Activated CD4-positive, alpha-beta T cell treated with anti-CD3 and anti-CD28 coated beads, Interleukin-2, amount 10 ng/mL, durations not matched to agents 7 days and 5 days (primary cell): ENCODE data around the gene WDR91. TPM values are rescaled to one million over a fixed set of nuclear protein-coding genes. Genes with fewer than 3 reads are reported as not detected.

ENCODE experiments used
- CTCF ChIA-PET: fragments of 350-600 bp; sonication (Branson Sonifier 250); formaldehyde crosslinking; loops from one replicate; lab custom pipeline; 2021; ENCODE audit warnings: antibody characterized with exemption; lab: Charles Lee
- POLR2A ChIA-PET: fragments of 350-600 bp; sonication (Branson Sonifier 250); formaldehyde crosslinking; loops from one replicate; lab custom pipeline; 2021; ENCODE audit warnings: antibody characterized with exemption; lab: Charles Lee
- DNase-seq: peaks from one replicate; pipeline ENCODE4 v3.0.0-alpha.2; 2020
- H3K27ac Mint-ChIP-seq: one replicate; pipeline ENCODE4 v1.8.0; 2021; ENCODE audit warnings: mild to moderate bottlenecking, moderate library complexity, mixed read lengths
- H3K27me3 Mint-ChIP-seq: one replicate; pipeline ENCODE4 v1.8.0; 2021; ENCODE audit warnings: mixed read lengths
- H3K36me3 Mint-ChIP-seq: one replicate; pipeline ENCODE4 v1.8.0; 2021; ENCODE audit warnings: low read depth, mixed read lengths
- H3K4me1 Mint-ChIP-seq: one replicate; pipeline ENCODE4 v1.8.0; 2021; ENCODE audit warnings: mixed read lengths
- H3K4me3 Mint-ChIP-seq: one replicate; pipeline ENCODE4 v1.8.0; 2021; ENCODE audit warnings: mild to moderate bottlenecking, moderate library complexity, mixed read lengths
- H3K9me3 Mint-ChIP-seq: one replicate; pipeline ENCODE4 v1.8.0; 2021; ENCODE audit warnings: mixed read lengths
- total RNA-seq, 2 experiments: library from RNA; stranded (reverse); gene quantifications; one replicate each; pipeline ENCODE4 v1.2.3, GENCODE V29; 2021

WDR91 gene
- total RNA-seq, result 10 to 100 TPM; 15.5 to 17.3 TPM

DNA sequence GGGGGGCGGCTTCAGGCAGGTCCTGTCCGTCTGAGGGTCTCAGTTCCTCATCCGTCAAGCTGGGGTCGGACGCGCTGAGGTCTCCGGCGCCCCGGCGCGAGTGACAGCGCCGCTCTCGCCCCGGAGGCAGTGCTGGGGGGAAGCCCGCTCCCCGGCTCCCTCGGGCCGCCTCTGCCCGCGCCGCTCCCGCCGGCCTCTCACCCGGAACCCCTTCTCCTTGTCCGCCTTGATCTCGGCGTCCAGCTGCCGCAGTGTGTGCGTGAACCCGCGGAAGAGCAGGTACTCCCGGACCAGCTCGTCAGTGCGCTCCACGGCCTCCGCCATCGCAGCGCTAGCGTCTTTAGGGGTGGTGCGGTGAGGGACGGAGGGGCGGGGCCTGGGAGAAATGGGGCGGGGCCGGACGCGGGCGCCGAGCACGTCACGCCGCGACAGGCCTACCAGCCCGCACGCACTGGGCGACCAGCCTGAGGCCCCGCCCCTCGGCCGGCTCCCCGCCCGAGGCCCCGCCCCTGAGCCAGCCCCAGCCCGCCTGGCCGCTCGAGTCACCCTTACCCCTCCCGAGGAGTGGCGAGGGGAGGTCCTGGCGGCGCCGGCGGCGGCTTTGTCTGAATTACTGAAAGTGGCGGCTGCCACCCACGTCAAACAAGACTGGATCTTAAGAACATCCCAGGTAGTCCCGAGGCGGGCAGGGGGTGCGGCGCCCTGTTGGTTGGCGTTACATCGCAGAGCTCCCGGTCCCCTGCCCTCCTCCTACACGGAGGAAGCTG, at the start of gene WDR91:
TSS of gene WDR91 (minus strand) at position 348 of the 767 bp plus-strand sequence. CDS start at position 324, 24 bp downstream.
- peak; percentile 95 for DNase-seq
- Mint-ChIP-seq H3K27ac (peak within 1 kb of the TSS; percentile 99), H3K4me3 (peak within 1 kb of the TSS; percentile 95), H3K9me3 (no peaks in the 10 kb centered on the region), H3K27me3 (no peaks in the 10 kb centered on the region), H3K36me3 (peaks cover under 1% of the 10 kb centered on the region), H3K4me1 (peaks cover 30% of the 10 kb centered on the region)
- CTCF ChIA-PET, result interaction anchor here (1.1 to 1.5 kb wide), 4 partner anchors 17 to 42 kb away, joined by 3 to 5 read pairs (median 3); no protein-coding TSS in a partner anchor
- POLR2A ChIA-PET, result no interaction called here

- Mint-ChIP-seq H3K9me3 (peaks cover under 1% of the 10 kb centered on the region), H3K27ac (no peak overlapping the region), H3K4me3 (no peak overlapping the region), H3K4me1 (no peaks in the 10 kb centered on the region), H3K36me3 (no peaks in the 10 kb centered on the region), H3K27me3 (no peaks in the 10 kb centered on the region)
- CTCF ChIA-PET, result interaction anchor here (3.1 kb wide), 1 partner anchor 14 kb away, joined by 13 read pairs; no protein-coding TSS in a partner anchor
- DNase-seq, result no peak
- POLR2A ChIA-PET, result no interaction called here
These were observed 49.1 kb upstream of the WDR91 start for GRCh38 chr7:135260470-135260869.

DNA sequence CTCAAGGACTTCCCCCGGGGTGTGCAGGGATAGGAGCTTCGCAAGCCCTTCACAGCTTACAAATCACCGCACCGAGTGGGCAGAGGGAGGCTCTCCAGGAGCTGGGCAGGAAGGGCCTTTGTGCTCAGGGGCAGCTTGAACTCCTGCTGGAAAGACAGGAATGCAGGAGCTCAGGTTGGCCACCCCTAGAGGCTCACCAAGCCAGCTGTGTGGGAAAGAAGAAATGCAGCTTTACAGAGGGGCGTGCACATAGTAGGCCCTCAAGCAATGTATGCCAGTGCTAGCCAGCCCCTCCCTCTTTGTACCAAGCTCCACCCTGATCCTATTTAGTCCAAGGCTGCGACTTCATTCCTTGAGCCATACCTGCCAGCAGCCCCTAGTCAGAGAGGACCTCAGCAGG, 48.4 kb upstream of the WDR91 start:
- no peaks in the 10 kb centered on the region for H3K27me3 Mint-ChIP-seq
- POLR2A ChIA-PET, result no interaction called here
- no peaks in the 10 kb centered on the region for H3K36me3 Mint-ChIP-seq
- H3K9me3 Mint-ChIP-seq, result no peaks in the 10 kb centered on the region
- H3K4me1 Mint-ChIP-seq, result no peaks in the 10 kb centered on the region
- H3K27ac Mint-ChIP-seq, result no peak overlapping the region
- DNase-seq, result no peak
- CTCF ChIA-PET, result interaction anchor here (3.1 kb wide), 1 partner anchor 15 kb away, joined by 13 read pairs; no protein-coding TSS in a partner anchor
- no peak overlapping the region for H3K4me3 Mint-ChIP-seq

DNA sequence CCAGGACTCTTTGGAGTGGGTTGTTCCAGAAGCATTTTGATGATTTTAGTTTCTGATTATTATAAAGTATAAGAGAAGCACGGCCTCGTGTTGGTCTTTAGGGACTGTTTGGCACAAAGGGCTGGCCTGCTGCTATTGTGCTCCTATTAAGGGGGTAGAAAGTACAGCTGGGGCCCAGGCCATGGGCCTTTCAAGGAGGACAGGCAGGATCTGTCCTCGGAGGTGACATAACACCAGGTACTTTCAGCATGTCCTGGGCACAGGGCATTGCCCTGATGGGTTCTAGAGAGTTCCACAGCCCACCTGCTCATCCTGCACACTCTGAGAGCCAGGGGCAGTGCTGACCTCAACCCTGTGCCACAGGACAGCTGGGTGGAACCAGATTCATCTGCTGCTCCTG, 47.3 kb upstream of the WDR91 start:
- POLR2A ChIA-PET, result no interaction called here
- CTCF ChIA-PET, result interaction anchor here (0.6 kb wide), 1 partner anchor 23 kb away, joined by 3 read pairs; no protein-coding TSS in a partner anchor
- Mint-ChIP-seq H3K27me3 (no peaks in the 10 kb centered on the region), H3K4me1 (peaks cover 2% of the 10 kb centered on the region), H3K27ac (no peak overlapping the region), H3K4me3 (no peak overlapping the region), H3K9me3 (no peaks in the 10 kb centered on the region), H3K36me3 (no peaks in the 10 kb centered on the region)
- no peak for DNase-seq

GRCh38 chr7:135257790-135258189, 46.5 kb upstream of the WDR91 start:
- no peak overlapping the region for H3K4me3 Mint-ChIP-seq
- ChIA-PET POLR2A (no interaction called here), CTCF (interaction anchor here (0.6 kb wide), 1 partner anchor 22 kb away, joined by 3 read pairs; no protein-coding TSS in a partner anchor)
- no peaks in the 10 kb centered on the region for H3K36me3 Mint-ChIP-seq
- no peak overlapping the region for H3K27ac Mint-ChIP-seq
- H3K4me1 Mint-ChIP-seq, result peaks cover 2% of the 10 kb centered on the region
- H3K9me3 Mint-ChIP-seq, result no peaks in the 10 kb centered on the region
- DNase-seq, result no peak
- no peaks in the 10 kb centered on the region for H3K27me3 Mint-ChIP-seq

- ChIA-PET CTCF (interaction anchor here (1.0 to 1.2 kb wide), 3 partner anchors 11 to 27 kb away, joined by 3 read pairs; no protein-coding TSS in a partner anchor), POLR2A (no interaction called here)
- no peak for DNase-seq
- Mint-ChIP-seq H3K27me3 (no peaks in the 10 kb centered on the region), H3K4me1 (peaks cover 4% of the 10 kb centered on the region), H3K27ac (no peak overlapping the region), H3K4me3 (no peak overlapping the region), H3K36me3 (no peaks in the 10 kb centered on the region), H3K9me3 (no peaks in the 10 kb centered on the region)
These were observed 42.8 kb upstream of the WDR91 start for GRCh38 chr7:135253851-135254771.

- Mint-ChIP-seq H3K36me3 (no peaks in the 10 kb centered on the region), H3K4me3 (no peak overlapping the region), H3K27me3 (no peaks in the 10 kb centered on the region), H3K4me1 (peaks cover 4% of the 10 kb centered on the region), H3K27ac (no peak overlapping the region), H3K9me3 (no peaks in the 10 kb centered on the region)
- ChIA-PET POLR2A (no interaction called here), CTCF (interaction anchor here (1.0 kb wide), 1 partner anchor 85 kb away, joined by 3 read pairs; no protein-coding TSS in a partner anchor)
- DNase-seq, result no peak
These were observed 40.4 kb upstream of the WDR91 start for GRCh38 chr7:135251496-135252391.

DNA sequence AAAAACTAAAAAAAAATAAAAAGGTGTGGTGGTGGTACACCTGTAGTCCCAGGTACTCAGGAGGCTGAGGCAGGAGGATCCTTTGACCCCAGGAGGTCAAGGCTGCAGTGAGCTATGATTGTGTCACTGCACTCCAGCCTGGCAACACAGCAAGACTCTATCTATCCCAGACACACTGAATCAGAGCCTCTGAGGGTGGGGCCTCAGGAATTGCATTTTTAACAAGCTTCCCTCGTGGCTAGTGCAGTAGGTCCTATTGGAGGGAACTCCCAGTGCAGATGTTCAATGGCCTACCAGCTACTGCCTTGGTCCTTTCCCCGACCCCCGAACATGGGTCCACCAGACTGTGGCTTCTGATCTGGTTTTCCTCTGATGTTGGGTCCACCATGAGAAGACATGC, 37.2 kb upstream of the WDR91 start:
- Mint-ChIP-seq H3K4me1 (peaks cover 2% of the 10 kb centered on the region), H3K27ac (no peak overlapping the region), H3K36me3 (no peaks in the 10 kb centered on the region), H3K4me3 (no peak overlapping the region), H3K27me3 (peaks cover 10% of the 10 kb centered on the region), H3K9me3 (no peaks in the 10 kb centered on the region)
- CTCF ChIA-PET, result no interaction called here
- POLR2A ChIA-PET, result no interaction called here
- DNase-seq, result no peak

DNA sequence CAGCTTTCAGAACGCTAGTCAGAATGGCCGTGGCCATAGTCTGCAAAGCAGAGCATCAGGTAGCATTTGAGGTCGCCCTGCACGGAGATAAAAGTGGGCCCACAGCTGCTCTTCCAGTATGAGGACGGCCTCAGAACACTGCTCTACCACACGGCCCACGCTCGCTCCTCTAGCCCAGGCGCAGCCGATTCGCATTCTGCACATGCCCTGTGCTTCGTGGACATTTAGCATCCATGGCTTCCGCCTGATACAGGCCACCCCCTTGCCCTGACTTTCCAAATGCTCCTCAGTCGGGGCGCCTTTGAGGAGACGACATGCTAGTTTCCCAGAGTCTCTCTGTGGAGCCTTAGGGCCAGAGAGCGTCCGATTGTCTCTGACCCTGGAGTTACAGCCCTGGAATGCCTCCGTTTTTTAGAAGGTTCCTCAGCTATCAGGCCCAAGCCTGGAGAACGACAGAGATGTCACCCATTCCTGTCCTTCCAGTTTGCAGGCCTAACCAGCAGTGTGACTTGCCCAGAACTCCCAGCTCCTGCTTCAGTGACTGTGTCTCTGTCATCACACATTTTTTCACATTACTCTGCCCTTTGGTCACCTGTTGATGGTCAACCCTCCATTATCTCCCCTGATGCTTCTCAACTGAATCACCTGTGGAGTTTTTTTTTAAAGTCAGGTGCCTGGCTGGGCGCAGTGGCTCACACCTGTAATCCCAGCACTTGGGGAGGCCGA, 36.6 kb upstream of the WDR91 start:
- Mint-ChIP-seq H3K27ac (no peak overlapping the region), H3K9me3 (no peaks in the 10 kb centered on the region), H3K36me3 (no peaks in the 10 kb centered on the region), H3K4me1 (peaks cover 2% of the 10 kb centered on the region), H3K27me3 (peaks cover 10% of the 10 kb centered on the region), H3K4me3 (no peak overlapping the region)
- DNase-seq, result no peak
- ChIA-PET CTCF (no interaction called here), POLR2A (no interaction called here)

DNA sequence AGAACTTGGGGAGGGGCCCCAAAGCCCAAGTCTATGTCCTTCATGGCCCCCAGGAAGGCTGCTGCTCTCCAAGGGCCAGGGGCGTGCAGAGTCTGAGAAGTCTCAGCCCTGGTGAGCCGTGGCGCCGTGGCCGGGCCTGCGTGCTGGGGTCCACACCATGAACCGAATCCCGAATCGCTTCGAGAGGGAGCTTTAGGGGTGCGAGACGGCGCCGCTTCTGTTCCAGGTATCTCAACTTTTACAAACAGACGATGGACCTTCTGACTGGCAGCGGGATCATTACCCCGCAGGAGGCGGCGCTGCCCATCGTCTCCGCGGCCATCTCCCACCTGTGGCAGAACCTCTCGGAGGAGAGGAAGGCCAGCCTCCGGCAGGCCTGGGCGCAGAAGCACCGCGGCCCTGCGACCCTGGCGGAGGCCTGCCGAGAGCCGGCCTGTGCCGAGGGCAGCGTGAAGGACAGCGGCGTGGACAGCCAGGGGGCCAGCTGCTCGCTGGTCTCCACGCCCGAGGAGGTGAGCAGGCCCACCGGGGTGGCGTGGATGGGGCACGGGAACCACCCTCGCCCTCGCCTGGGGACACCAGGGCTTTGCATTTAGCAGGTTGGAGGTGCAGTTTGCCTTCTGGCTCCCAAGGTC, 35.0 kb upstream of the WDR91 start:
- Mint-ChIP-seq H3K27ac (no peak overlapping the region), H3K4me1 (no peaks in the 10 kb centered on the region), H3K4me3 (no peak overlapping the region), H3K9me3 (no peaks in the 10 kb centered on the region), H3K36me3 (no peaks in the 10 kb centered on the region), H3K27me3 (peaks cover 10% of the 10 kb centered on the region)
- no peak for DNase-seq
- CTCF ChIA-PET, result interaction anchor here (0.6 to 0.7 kb wide), 2 partner anchors 627 to 1091 kb away, joined by 3 to 5 read pairs; no protein-coding TSS in a partner anchor
- POLR2A ChIA-PET, result no interaction called here
